SK-MEL-5 (cell line): Measurements from ENCODE around the gene HYCC2. TPM values are rescaled to one million over a fixed set of nuclear protein-coding genes. Genes with fewer than 3 reads are reported as not detected.
"Not testable (repeated sequence)": the region's sequence is repeated elsewhere in the genome, so short reads cannot be mapped to it uniquely, and the experiment has no call there.

ENCODE experiments used
- DNase-seq: peaks from one replicate; pipeline ENCODE4 v3.0.0-alpha.2; 2016; ENCODE audit warnings: low read depth, low spot score
- in situ Hi-C: cut with HindIII; loops from 2 replicates; pipeline ENCODE4 v1.10.0; 2016; ENCODE audit warnings: low sequenced_read_pairs, high pct_unique_total_duplicates, low pct_unique_long_range_greater_than_20kb
- small RNA-seq, 2 experiments: library from RNA; depleted of rRNA; stranded (forward); fragments of <200 nt; gene quantifications; one replicate each; pipeline ENCODE3, GENCODE V24; 2014
- total RNA-seq: library from RNA; depleted of rRNA; stranded (reverse); fragments of >200 nt; shearing (Covaris generic); gene quantifications from 2 replicates; pipeline ENCODE4 v1.2.3, GENCODE V29; 2014; rRNA removed

HYCC2 gene
- total RNA-seq, 1 experiment from 2014 or later = 8.8 TPM

DNA sequence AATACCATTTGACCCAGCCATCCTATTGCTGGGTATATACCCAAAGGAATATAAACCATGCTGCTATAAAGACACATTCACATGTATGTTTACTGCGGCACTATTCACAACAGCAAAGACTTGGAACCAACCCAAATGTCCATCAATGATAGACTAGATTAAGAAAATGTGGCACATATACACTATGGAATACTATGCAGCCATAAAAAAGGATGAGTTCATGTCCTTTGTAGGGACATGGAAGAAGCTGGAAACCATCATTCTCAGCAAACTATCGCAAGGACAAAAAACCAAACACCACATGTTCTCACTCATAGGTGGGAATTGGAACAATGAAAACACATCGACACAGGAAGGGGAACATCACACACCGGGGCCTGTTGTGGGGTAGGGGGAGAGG lies 33.1 kb downstream of the HYCC2 start:
- DNase-seq = not testable (repeated sequence)

DNA sequence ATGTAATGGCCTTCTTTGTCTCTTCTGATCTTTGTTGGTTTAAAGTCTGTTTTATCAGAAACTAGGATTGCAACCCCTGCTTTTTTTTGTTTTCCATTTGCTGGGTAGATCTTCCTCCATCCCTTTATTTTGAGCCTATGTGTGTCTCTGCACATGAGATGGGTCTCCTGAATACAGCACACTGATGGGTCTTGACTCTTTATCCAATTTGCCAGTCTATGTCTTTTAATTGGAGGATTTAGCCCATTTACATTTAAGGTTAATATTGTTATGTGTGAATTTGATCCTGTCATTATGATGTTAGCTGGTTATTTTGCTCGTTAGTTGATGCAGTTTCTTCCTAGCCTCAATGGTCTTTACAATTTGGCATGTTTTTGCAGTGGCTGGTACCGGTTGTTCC lies 37.1 kb downstream of the HYCC2 start:
- in situ Hi-C loops, DNase-seq: not testable (repeated sequence)

More for the DNA sequence above, 33.1 kb downstream of the HYCC2 start:
- in situ Hi-C loops = not testable (repeated sequence)

DNA sequence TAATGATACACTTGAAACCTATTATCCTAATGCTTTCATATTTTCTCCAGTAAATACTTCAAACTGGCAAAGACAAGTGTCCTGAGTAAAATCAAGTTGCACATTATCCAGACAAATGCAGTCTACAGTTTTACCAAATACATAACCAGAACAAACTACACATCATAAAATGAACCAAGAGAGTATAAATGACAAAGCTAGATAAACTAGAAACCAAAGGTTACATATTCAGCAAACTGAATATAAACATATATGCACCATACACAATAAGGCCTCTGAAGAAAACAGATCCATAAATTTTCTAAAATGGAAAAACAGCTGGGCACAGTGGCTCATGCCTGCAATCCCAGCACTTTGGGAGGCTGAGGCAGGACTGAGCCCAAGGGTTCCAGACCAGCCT lies 47.0 kb downstream of the HYCC2 start:
- no peak for DNase-seq
- in situ Hi-C loops = no loop called here

DNA sequence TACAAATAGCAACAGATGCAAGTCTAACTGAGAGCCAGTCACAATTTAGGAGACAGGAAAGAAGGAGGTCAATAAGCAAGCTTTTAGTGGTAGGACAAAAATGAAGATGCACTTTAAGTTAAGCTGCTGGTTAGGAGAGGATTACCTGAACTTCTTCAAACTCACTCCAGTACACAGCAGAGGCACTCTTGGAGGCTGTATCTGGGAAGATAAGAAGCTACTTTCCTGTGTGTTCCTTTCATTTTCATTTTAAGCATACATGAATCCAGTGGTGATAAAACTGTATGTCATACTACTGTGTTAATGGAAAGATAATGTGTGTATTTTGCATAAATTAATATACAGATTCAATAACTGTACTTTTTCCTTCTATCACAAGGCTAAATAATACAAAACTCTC lies 49.6 kb downstream of the HYCC2 start:
- in situ Hi-C loops = no loop called here
- no peak for DNase-seq

Small RNA genes within 50 kb of the gene (small RNA-seq; reads per million reads assigned to genes)
- gene RNU6-1206P = 0 reads per million in 2 experiments

Other genes with a start within 250 kb of the HYCC2 start
- 66.8 and 67.0 TPM in 2 replicates for gene CLK1, start 207.0 kb downstream of the HYCC2 start, total RNA-seq
- 33.0 and 35.8 TPM in 2 replicates for gene PPIL3, start 182.6 kb downstream of the HYCC2 start, total RNA-seq
- 48.8 and 54.2 TPM in 2 replicates for gene NIF3L1, start 182.3 kb downstream of the HYCC2 start, total RNA-seq
- 10.9 and 12.0 TPM in 2 replicates for gene ORC2, start 108.0 kb downstream of the HYCC2 start, total RNA-seq
- gene NDUFB3, start 330 bp upstream of the HYCC2 start, total RNA-seq = 161 and 184 TPM in 2 replicates
- 35.2 and 38.5 TPM in 2 replicates for gene CFLAR, start 44.5 kb upstream of the HYCC2 start, total RNA-seq
- 4.1 and 4.6 TPM in 2 replicates for gene CASP10, start 111.5 kb upstream of the HYCC2 start, total RNA-seq
- 25.3 and 29.6 TPM in 2 replicates for gene CASP8, start 188.9 kb upstream of the HYCC2 start, total RNA-seq